Measurements from ENCODE around the gene PABPN1L. TPM values are rescaled to one million over a fixed set of nuclear protein-coding genes. Genes with fewer than 3 reads are reported as not detected.

PABPN1L gene
- total and polyA plus RNA-seq, 9 donors: 0.25 TPM; not detected in 8

- Histone ChIP-seq H3K36me3 (no peaks in the 10 kb centered on the region), H3K27me3 (no peaks in the 10 kb centered on the region), H3K27ac (no peak overlapping the region), H3K9me3 (no peaks in the 10 kb centered on the region), H3K4me3 (no peak overlapping the region), H3K4me1 (ENCODE audit: insufficient read depth) (peaks cover 1% of the 10 kb centered on the region)
- TF ChIP-seq EP300 (IDR thresholded peaks at IDR 0.05) (no peak), CTCF (IDR thresholded peaks at IDR 0.05) (no peak), POLR2A (IDR thresholded peaks at IDR 0.05) (no peak)
- intact Hi-C loops (cut with DNase I): loop anchor here in 1 of 4 donors (10.0 kb wide), 1 partner anchor 124 kb away; no protein-coding TSS in a partner anchor
- 77 to 82% (median 81%) methylated on average over 23 to 27 of the region's 27 CpGs for WGBS, 3 donors
- DNase-seq: no peak
Observed at GRCh38 chr16:88868974-88869672, 2.7 kb upstream of the PABPN1L start.

- peaks cover 1% of the 10 kb centered on the region for H3K4me1 ChIP-seq (ENCODE audit: insufficient read depth)
- H3K4me3 ChIP-seq: no peak overlapping the region
- no peaks in the 10 kb centered on the region for H3K36me3 ChIP-seq
- H3K9me3 ChIP-seq: no peaks in the 10 kb centered on the region
- DNase-seq: no peak
- intact Hi-C loops (cut with DNase I): loop anchor here in 1 of 4 donors (10.0 kb wide), 1 partner anchor 123 kb away; no protein-coding TSS in a partner anchor
- no peak overlapping the region for H3K27ac ChIP-seq
- TF ChIP-seq CTCF (IDR thresholded peaks at IDR 0.05) (no peak), POLR2A (IDR thresholded peaks at IDR 0.05) (no peak), EP300 (IDR thresholded peaks at IDR 0.05) (no peak)
- no peaks in the 10 kb centered on the region for H3K27me3 ChIP-seq
- WGBS, 3 donors: 59 to 67% (median 62%) methylated on average over 24 of the region's 24 CpGs
Observed at GRCh38 chr16:88867581-88868246, 1.3 kb upstream of the PABPN1L start.

GRCh38 chr16:88865742-88866141, 718 bp downstream of the PABPN1L start:
- intact Hi-C loops (cut with DNase I): loop anchor here in 1 of 4 donors (10.0 kb wide), 1 partner anchor 121 kb away; no protein-coding TSS in a partner anchor
- TF ChIP-seq CTCF (IDR thresholded peaks at IDR 0.05): no peak
- no peak for TF ChIP-seq POLR2A (IDR thresholded peaks at IDR 0.05)
- no peak for TF ChIP-seq EP300 (IDR thresholded peaks at IDR 0.05)
- H3K9me3 ChIP-seq: no peaks in the 10 kb centered on the region
- H3K27me3 ChIP-seq: no peaks in the 10 kb centered on the region
- H3K27ac ChIP-seq: no peak overlapping the region
- H3K4me3 ChIP-seq: no peak overlapping the region
- no peak for DNase-seq
- 57 to 71% (median 58%) methylated on average over 3 to 15 of the region's 15 CpGs for WGBS, 3 donors
- no peaks in the 10 kb centered on the region for H3K36me3 ChIP-seq
- H3K4me1 ChIP-seq (ENCODE audit: insufficient read depth): no peaks in the 10 kb centered on the region

- DNase-seq: no peak
- H3K27me3 ChIP-seq: no peaks in the 10 kb centered on the region
- TF ChIP-seq EP300 (IDR thresholded peaks at IDR 0.05) (no peak), POLR2A (IDR thresholded peaks at IDR 0.05) (no peak), CTCF (IDR thresholded peaks at IDR 0.05) (no peak)
- H3K4me3 ChIP-seq: no peak overlapping the region
- intact Hi-C loops (cut with DNase I): loop anchor here in 1 of 4 donors (10.0 kb wide), 1 partner anchor 121 kb away; no protein-coding TSS in a partner anchor
- H3K36me3 ChIP-seq: no peaks in the 10 kb centered on the region
- H3K4me1 ChIP-seq (ENCODE audit: insufficient read depth): no peaks in the 10 kb centered on the region
- H3K27ac ChIP-seq: no peak overlapping the region
- H3K9me3 ChIP-seq: no peaks in the 10 kb centered on the region
- WGBS, 3 donors: 50 to 63% (median 61%) methylated on average over 10 to 14 of the region's 14 CpGs
Observed at GRCh38 chr16:88865310-88865709, 1.1 kb downstream of the PABPN1L start.

Data from ovary (tissue), 9 donors.